ENCODE data around the gene ENDOG.
A peak's percentile ranks its signal among the peaks of the same experiment; 100 is the strongest.
"Not testable (repeated sequence)": the region's sequence is repeated elsewhere in the genome, so short reads cannot be mapped to it uniquely, and the experiment has no call there.

ENDOG gene

GRCh38 chr9:128846680-128847030 is 28.4 kb downstream of the ENDOG start:
- H3K27ac ChIP-seq, result no peak overlapping the region
- no peak for TF ChIP-seq CTCF (conservative IDR thresholded peaks at IDR 0.05)
- no peak for TF ChIP-seq ZFX (IDR thresholded peaks at IDR 0.05)

GRCh38 chr9:128847803-128848202 is 29.5 kb downstream of the ENDOG start:
- no peak overlapping the region for H3K27ac ChIP-seq
- TF ChIP-seq ZFX (IDR thresholded peaks at IDR 0.05), result no peak
- TF ChIP-seq CTCF (conservative IDR thresholded peaks at IDR 0.05), result no peak

DNA sequence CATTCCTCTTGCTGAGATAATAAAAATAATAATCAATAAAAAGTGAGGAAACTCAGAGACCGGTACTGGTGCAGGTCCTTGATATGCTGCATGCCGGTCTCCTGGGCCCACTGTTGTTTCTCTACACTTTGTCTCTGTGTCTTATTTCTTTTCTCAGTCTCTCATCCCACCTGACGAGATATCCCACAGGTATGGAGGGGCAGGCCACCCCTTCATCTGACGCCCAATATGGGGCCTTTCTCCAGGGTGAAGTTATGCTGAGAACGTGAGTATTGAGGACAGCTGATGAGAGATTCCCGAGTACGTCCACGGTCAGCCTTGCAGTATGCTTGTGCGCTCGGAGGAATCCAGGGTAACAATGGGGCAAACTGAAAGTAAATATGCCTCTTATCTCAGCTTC is 32.7 kb downstream of the ENDOG start:
- not testable (repeated sequence) for H3K27ac ChIP-seq

- TF ChIP-seq CTCF (conservative IDR thresholded peaks at IDR 0.05), result peak; percentile 83
- not testable (repeated sequence) for H3K27ac ChIP-seq
These were observed 33.7 kb downstream of the ENDOG start for GRCh38 chr9:128851779-128852600.

DNA sequence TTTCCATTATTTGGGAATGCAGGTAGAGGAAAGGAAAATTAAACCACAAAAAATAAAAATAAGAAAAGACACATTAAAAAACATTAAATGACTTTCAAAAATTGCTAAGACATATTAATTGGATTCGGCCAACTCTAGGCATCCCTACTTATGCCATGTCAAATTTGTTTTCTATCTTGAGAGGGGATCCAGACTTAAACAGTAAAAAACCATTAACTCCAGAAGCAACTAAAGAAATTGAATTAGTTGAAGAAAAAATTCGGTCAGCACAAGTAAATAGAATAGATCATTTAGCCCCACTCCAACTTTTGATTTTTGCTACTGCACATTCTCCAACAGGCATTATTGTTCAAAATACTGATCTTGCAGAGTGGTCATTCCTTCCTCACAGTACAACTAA is 34.3 kb downstream of the ENDOG start:
- H3K27ac ChIP-seq, result not testable (repeated sequence)

DNA sequence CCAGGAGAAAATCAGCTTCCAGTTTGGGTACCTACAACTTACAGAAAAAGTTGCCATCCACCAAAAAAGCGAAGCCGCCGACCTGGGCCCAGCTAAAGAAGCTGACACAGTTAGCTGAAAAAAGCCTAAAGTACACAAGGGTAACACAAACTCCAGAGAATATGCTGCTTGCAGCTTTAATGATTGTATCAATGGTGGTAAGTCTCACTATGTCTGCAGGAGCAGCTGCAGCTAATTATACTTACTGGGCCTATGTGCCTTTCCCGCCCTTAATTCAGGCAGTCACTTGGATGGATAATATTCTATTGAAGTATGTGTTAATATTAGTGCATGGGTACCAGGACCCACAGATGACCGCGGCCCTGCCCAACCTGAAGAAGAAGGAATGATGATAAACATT is 36.2 kb downstream of the ENDOG start:
- H3K27ac ChIP-seq, result not testable (repeated sequence)

DNA sequence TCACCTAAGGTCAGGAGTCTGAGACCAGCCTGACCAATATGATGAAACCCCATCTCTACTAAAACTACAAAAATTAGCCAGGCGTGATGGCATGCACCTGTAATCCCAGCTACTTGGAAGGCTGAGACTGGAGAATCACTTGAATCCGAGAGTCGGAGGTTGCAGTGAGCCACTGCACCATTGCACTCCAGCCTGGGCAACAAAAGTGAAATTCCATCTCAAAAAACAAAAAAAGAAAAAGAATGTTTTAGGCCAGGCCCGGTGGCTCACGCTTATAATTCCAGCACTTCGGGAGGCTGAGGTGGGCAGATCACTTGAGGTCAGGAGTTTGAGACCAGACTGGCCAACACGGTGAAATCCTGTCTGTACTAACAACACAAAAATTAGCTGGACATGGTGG is 40.2 kb downstream of the ENDOG start:
- H3K27ac ChIP-seq, result not testable (repeated sequence)

DNA sequence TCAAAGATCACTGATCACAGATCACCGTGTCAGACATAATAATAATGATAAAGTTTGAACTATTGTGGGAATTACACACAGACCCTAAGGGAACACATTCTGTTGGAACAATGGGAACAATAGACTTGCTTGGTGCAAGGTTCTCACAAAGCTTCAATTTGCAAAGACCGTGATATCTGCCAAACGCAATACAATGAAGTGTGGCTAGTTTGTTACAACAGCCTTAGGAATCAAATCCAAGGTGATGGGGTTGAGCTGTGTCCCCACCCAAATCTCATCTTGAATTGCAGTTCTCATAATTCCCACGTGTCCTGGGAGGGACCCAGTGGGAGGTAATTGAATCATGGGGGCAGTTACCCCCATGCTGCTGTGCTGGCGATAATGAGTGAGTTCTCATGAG is 42.6 kb downstream of the ENDOG start:
- TF ChIP-seq ZFX (IDR thresholded peaks at IDR 0.05) (no peak), CTCF (conservative IDR thresholded peaks at IDR 0.05) (no peak)
- peak overlapping the region; percentile 73; the same call in 1 of the 2 replicates for H3K27ac ChIP-seq

DNA sequence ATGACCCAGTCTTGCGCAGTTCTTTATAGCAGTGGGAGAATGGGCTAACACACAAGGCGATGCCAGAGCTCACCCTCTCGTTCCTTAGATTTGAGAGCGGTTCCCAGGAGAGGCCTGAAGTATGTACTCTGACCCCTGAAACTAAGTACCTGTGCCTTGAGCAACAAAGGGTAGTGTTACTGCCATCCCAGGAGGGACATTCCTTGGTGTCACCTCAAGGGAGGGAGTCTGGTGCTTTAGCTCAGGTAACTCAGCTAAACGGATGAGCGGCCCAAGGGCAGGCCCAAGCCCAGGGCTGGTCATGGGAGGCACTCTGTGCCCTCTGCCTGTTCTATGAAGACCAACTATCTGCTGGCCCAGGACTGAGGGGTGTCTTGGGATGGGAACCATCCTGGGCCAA is 43.2 kb downstream of the ENDOG start:
- H3K27ac ChIP-seq, result peak overlapping the region; percentile 73
- no peak for TF ChIP-seq CTCF (conservative IDR thresholded peaks at IDR 0.05)
- TF ChIP-seq ZFX (IDR thresholded peaks at IDR 0.05), result no peak

DNA sequence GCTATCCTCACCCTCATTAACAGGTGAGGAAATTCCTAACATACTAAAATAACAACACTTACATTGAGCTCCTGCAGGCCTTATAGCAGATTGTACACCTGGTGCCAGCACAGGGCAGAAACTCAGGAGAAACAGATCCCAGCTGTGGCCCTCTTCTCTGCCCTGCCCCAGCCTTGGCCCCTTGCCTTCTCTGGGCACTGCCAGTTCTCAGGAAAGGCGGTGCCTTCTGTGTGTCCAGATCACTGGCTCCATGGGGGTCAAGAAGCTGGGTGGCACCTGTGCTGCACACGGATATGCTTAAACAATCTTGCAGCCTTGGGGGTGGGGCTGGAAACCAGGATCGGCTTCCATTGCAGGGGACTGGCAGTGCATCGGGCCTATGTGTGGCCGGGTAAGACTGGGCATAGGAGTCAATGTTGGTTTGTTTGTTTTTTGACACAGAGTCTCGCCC is 44.1 kb downstream of the ENDOG start:
- TF ChIP-seq ZFX (IDR thresholded peaks at IDR 0.05) (no peak), CTCF (conservative IDR thresholded peaks at IDR 0.05) (no peak)
- H3K27ac ChIP-seq, result peak overlapping the region; percentile 73

All from C4-2B (cell line).